ENCODE data around the gene DNASE1.

- no peak for TF ChIP-seq CTCF (IDR thresholded peaks at IDR 0.05)
- no peak for TF ChIP-seq POLR2A (IDR thresholded peaks at IDR 0.05)
Measured at GRCh38 chr16:3612510-3613466, 41.7 kb upstream of the DNASE1 start.

Measured in stomach (tissue), 4 donors.